Measurements from ENCODE around the gene AVPR2. TPM values are rescaled to one million over a fixed set of nuclear protein-coding genes. Genes with fewer than 3 reads are reported as not detected.

AVPR2 gene
- total and polyA plus RNA-seq, 9 of the 15 experiments (the other 6 are each of a cell fraction or from before 2014, with no cell fraction given), result not detected

- H3K9me1 ChIP-seq (ENCODE audit: control insufficient read depth, insufficient read depth, low read length), result no peaks in the 10 kb centered on the region
- H3K79me2 ChIP-seq (ENCODE audit: control insufficient read depth, insufficient read depth, low read length), result no peaks in the 10 kb centered on the region
- WGBS (ENCODE audit: insufficient coverage, low coverage, missing lambda C conversion rate), result 3% methylated on average over 18 of the region's 94 CpGs
- BruUV-seq (replicated peaks), result no TSS peak
- no peak within 1 kb of the TSS for H2AFZ ChIP-seq (ENCODE audit: low read depth, low read length)
- peak within 1 kb of the TSS in 1 of 2 experiments; percentile 26; a peak in 1 of 4 replicates for H3K9ac ChIP-seq (ENCODE audit: insufficient read depth in 1 of 2, low read depth in 2 of 2, low read length in 2 of 2)
- no peaks in the 10 kb centered on the region for H3K36me3 ChIP-seq (ENCODE audit: control insufficient read depth, insufficient read depth, low read length)
- H3K4me3 ChIP-seq, result no peak within 1 kb of the TSS
- DNase-seq (ENCODE audit: extremely low read depth in 1 of 4, low spot score in 3 of 4) (peak; percentile 44 to 85 (median 80)), ATAC-seq (peak; percentile 71), FAIRE-seq (no peak)
- ChIA-PET CTCF (ENCODE audit: low intra/inter-chr PET ratio) (no interaction called here), POLR2A (interaction anchor here (0.6 kb wide), 2 partner anchors 19 to 929 kb away, joined by 3 read pairs; no protein-coding TSS in a partner anchor)
- peaks cover 10 to 53% of the 10 kb centered on the region in 2 experiments for H3K4me1 ChIP-seq (replicated peaks in 1 of 2; ENCODE audit: control insufficient read depth in 2 of 2, insufficient read depth in 2 of 2, low read length in 2 of 2)
- intact Hi-C loops (cut with micrococcal nuclease), result no loop called here
- in situ Hi-C loops (cut with MboI), result no loop called here
- no peak within 1 kb of the TSS for H3K27ac ChIP-seq (ENCODE audit: extremely low read depth, low read depth, low read length)
- H3K4me2 ChIP-seq (ENCODE audit: insufficient read depth, low read length), result no peak within 1 kb of the TSS
- H3K27me3 ChIP-seq (ENCODE audit: control insufficient read depth in 2 of 2, insufficient read depth in 2 of 2, low read length in 2 of 2), result peaks cover 0 to 23% of the 10 kb centered on the region in 2 experiments; a peak in 2 of 5 replicates
- no peaks in the 10 kb centered on the region for H3K9me3 ChIP-seq (replicated peaks; ENCODE audit: control insufficient read depth, insufficient read depth, low read depth, low read length)
- peaks cover 6% of the 10 kb centered on the region; the same call in 1 of the 2 replicates for H4K20me1 ChIP-seq (replicated peaks; ENCODE audit: control insufficient read depth, insufficient read depth, low read length)
- TF ChIP-seq ZNF263 (CRISPR knock-in tag; IDR thresholded peaks at IDR 0.05; ENCODE audit: borderline replicate concordance) (peak; percentile 96), CHD7 (IDR thresholded peaks at IDR 0.05; ENCODE audit: low read depth, low read length) (no peak), ZNF668 (CRISPR knock-in tag; IDR thresholded peaks at IDR 0.05) (no peak), ZNF740 (CRISPR knock-in tag; IDR thresholded peaks at IDR 0.05) (peak; percentile 25; the same call in 1 of the 2 replicates), ZNF740 (tag; IDR thresholded peaks at IDR 0.05) (no peak)
- TF ChIP-seq, protein P1, sequence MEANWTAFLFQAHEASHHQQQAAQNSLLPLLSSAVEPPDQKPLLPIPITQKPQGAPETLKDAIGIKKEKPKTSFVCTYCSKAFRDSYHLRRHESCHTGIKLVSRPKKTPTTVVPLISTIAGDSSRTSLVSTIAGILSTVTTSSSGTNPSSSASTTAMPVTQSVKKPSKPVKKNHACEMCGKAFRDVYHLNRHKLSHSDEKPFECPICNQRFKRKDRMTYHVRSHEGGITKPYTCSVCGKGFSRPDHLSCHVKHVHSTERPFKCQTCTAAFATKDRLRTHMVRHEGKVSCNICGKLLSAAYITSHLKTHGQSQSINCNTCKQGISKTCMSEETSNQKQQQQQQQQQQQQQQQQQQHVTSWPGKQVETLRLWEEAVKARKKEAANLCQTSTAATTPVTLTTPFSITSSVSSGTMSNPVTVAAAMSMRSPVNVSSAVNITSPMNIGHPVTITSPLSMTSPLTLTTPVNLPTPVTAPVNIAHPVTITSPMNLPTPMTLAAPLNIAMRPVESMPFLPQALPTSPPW (CRISPR knock-in tag; IDR thresholded peaks at IDR 0.05), result peak; percentile 77
Measured at GRCh38 chrX:153885968-153886903, 18.2 kb upstream of the AVPR2 start, which contains the start of gene L1CAM. Gene L1CAM (minus strand): TSS chrX:153886173. CDS start chrX:153875836, 10,337 bp downstream.

Data from K562 (cell line).